IPS DF 4.7 (cell line): ENCODE results near the gene FBLIM1.
"Not testable (repeated sequence)": the region's sequence is repeated elsewhere in the genome, so short reads cannot be mapped to it uniquely, and the experiment has no call there.

Experiments
- DNase-seq: peaks from one replicate; pipeline ENCODE4 v3.0.0-alpha.2; 2013; ENCODE audit warnings: low spot score; ENCODE audit errors: extremely low read depth

Gene FBLIM1

DNA sequence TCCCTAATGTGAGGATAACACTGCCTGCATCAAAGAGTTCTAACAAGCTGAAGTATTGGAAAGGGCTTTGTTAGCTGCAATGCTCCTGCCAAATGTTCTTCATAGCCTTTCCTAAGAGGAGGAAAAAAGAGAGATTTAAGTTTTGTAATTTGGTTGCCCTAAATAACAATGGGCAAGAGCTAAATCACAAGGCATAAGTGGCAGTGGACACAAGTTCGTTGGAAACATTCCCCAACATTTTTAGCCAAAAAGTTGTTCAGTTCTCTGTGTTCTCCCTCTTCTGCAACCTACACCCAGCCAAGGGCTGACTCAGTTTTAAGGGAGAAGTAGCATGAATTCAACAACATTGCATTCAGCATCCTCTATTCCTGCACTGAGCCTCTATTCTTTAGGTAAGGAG is 51.5 kb downstream of the FBLIM1 start:
- DNase-seq: no peak

DNA sequence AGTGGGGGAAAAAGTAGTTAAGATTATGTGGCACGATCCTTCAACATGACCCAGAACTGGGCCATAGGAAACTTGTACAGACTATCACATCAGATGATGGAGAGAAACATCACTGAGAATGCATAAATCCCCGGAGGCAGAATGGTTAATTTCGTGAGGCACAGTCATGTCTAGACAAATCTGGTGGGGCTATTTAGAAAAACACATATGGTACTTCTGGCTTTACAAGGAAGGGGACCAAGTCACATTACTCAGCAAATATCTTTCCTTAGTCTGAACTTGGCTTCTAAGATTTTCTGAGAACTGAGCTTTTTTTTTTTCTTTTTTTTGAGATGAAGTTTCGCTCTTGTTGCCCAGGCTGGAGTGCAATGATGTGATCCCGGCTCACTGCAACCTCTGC is 58.1 kb downstream of the FBLIM1 start:
- no peak for DNase-seq

DNA sequence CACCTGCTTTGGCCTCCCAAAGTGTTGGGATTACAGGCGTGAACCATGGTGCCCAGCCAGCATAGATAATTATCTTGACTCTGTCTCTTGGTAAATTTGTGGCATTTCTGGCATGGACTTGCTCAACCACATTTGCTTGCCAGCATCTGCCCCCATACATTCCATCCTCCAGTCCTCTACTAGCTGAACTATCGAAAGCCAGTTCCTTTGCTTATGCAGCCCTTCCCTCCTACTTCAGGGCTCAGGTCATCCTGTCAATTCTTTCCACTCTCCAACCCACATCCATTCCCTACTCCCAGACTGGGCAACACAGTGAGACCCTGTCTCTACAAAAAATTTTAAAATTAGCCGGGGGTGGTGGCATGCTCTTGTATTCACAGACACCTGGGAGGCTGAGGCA is 61.9 kb downstream of the FBLIM1 start:
- DNase-seq: no peak

DNA sequence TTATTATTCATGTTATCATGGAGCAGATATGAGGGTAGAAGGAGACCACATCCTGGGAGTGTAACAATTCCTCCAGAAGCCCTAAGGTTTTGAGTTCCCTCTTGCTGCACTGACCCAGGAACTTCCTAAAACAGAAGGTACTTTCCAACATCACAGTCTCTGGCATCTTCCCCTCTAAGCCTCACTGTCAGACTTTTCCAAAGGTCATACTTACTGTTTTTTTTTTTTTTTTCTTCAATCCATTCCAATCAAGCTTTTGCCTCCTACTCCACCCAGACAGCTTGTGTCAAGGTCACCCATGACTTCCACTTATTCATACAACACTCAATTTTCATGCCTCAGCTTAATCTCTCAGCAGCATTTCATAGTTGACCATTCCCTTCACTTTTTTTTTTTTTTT is 67.2 kb downstream of the FBLIM1 start:
- no peak for DNase-seq

DNA sequence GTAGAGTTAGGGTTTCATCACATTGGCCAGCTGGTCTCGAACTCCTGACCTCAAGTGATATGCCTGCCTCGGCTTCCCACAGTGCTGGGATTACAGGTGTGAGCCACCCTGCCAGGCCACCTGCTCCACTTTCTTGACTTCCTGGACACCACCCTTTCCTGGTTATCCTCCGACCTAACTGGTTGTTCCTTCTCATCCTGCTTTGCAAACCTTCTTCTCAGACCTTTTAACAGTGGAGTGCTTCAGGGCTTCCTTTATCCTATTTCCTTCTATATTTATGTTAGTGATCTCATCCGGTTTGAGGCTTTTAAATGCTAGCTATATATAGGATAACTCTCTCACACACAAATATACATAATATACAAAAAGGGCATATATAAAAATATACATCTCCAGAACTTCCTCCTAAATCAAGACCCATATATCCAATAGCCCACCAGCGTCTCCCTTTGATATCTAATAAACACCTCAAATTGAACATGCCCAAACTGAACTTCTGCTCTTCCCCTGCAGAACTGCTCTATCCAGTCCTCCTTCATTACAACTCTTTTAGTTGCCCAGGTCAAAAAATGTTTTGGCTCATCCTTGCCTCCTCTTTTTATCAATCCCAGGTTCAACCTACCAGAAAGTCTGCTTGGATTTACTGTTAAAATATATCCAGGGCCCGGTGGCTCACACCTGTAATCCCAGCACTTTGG is 68.4 kb downstream of the FBLIM1 start:
- DNase-seq: no peak

DNA sequence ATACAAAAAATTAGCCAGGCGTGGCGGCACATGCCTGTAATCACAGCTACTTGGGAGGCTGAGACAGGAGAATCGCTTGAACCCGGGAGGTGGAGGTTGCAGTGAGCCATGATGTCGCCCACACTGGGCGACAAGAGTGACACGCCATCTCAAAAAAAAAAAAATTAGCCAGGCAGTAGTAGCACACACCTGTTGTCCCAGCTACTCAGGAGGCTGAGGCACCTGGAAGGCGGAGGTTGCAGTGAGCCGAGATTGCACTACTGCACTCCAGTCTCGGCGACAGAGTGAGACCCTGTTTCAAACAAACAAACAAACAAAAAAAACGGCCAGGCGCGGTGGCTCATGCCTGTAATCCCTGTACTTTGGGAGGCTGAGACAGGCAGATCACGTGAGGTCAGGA is 69.0 kb downstream of the FBLIM1 start:
- not testable (repeated sequence) for DNase-seq

DNA sequence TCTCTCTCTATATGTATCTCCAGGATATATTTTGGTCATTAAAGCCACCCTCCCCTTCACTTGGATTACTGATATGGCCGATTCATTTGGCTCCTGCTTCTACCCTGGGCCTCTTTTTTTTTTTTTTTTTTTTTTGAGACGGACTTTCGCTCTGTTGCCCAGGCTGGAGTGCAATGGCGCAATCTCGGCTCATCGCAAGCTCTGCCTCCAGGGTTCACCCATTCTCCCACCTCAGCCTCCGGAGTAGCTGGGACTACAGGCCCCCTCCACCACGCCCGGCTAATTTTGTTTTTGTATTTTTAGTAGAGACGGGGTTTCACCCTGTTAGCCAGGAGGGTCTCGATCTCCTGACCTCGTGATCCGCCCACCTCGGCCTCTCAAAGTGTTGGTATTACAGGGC is 70.3 kb downstream of the FBLIM1 start:
- not testable (repeated sequence) for DNase-seq

DNA sequence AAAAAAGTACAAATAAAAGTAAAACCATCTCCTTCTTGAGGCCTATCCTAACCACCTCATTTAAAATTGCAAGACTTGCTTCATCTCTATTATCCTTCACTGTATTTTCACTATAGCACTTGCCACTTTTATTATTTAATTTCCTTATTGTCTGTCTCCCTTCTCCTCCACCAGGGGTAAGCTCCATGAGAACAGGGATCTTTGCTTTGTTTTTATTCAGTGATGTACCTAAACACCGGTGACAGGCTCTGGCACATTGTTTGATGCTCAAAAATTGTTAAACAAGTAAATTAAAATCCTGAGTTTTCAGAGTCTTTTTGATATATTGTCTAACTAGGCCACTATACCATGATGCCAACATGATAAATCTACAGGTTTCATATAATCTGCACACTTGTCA is 71.7 kb downstream of the FBLIM1 start:
- no peak for DNase-seq

DNA sequence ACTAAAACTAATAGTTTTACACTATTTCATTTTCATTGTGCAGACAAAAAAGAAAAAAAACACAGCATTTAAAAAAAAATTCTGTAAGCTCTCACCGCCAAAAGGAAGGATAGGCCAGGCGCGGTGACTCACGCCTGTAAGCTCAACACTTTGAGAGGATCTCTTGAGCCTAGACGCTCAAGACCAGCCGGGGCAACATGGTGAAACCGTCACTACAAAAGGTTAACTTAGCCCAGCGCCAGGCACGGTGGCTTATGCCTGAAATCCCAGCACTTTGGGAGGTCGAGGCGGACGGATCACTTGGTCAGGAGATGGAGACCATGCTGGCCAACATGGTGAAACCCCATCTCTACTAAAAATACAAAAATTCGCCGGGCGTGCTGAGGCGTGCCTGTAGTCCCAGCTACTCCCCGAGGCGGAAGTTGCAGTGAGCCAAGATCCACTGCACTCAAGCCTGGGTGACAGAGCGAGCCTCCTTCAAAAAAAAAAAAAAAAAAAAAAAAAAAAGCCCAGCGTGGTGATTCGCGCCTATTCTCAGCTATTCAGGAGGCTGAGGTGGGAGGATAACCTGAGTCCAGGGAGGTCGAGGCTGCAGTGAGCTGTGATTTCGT is 74.6 kb downstream of the FBLIM1 start:
- no peak for DNase-seq

DNA sequence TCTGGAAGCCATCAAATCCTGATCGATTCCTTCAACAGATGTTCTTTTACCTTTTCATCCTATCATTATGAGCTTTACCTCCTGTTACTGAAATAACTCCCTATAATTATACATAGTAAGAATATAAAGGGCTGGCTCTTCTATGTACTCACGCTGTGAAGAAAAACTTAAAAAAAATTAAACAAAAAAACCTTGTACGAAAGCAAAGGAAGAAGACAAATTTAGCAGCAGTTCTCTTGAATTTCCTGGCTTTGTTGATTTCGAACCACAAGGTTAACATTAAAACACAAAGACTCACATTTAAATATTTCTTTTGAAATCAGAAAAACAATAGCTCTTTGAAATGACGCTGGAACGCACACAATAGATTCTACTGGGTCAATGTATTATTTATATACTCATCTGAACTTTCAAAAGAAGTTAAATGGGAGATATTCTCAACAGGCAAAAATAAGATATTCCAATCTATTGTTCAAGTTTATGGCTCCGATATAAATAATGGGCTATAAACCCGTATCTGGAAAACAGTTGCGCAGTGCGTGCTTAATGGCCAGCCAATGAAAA is 75.3 kb downstream of the FBLIM1 start:
- DNase-seq: no peak

DNA sequence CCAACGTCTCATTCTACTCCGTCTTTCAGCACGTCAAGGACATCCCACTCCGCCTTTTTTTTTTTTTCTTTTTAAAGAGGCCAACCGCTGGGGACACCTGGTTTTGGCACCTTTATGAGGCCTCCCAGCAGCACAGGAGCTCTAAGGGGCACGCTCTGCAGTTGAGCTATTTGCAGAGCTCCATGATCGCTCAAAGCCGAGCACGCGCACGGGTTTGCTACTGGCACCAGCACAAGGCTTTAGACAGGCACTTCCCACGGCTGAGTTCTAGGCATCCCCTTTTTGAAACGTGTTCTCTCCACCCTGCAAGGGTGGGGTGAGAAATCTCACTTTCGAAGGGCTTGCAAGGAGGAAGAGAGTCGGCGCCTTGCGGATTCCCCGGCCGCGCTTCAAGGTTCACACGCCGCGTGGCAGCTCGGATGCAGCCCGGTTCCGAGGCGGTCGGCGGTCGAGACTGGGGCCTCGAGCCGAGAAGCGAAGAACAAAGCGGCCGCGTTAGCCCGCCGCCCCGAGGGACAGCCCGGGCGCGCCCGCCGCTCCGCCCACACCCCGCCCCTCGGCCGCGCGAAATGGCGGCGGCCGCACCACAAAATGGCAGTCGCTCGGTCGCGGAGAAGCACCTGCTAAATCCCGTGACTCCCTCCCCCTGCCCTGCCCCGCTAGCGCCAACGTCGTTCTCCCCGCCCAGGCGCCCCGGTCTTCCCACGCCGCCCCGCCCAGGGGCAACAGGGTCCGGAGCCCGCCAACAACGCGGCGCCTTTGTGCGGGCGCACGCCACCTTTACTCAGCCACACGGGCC is 76.0 kb downstream of the FBLIM1 start:
- DNase-seq: no peak

DNA sequence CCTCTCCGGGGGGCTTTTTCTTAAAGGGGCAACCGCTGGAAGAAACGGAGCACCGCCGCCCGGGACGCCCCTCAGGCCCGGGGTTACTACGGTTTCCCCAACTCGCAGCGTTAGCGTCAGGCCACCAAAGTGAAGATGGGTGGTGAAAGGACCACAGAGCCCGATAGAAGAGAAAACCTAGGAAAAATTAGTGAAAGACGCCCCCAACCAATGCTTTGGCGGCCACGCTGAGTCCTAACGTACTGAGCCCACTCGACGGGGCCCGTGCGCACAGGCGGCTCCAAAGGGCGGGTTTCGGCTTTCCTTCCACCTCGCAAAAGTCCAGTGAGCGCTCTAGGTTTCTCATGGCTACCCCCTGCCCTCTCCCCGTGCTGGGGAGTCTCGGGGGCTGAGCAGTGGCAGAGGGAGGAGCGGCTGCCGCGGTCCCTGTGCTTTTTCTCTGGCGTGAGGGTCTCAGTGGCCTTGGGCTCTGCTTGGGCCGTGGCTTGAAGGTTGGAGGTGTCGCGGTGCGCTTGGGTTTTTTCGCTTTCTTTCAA is 76.7 kb downstream of the FBLIM1 start:
- DNase-seq: no peak

DNA sequence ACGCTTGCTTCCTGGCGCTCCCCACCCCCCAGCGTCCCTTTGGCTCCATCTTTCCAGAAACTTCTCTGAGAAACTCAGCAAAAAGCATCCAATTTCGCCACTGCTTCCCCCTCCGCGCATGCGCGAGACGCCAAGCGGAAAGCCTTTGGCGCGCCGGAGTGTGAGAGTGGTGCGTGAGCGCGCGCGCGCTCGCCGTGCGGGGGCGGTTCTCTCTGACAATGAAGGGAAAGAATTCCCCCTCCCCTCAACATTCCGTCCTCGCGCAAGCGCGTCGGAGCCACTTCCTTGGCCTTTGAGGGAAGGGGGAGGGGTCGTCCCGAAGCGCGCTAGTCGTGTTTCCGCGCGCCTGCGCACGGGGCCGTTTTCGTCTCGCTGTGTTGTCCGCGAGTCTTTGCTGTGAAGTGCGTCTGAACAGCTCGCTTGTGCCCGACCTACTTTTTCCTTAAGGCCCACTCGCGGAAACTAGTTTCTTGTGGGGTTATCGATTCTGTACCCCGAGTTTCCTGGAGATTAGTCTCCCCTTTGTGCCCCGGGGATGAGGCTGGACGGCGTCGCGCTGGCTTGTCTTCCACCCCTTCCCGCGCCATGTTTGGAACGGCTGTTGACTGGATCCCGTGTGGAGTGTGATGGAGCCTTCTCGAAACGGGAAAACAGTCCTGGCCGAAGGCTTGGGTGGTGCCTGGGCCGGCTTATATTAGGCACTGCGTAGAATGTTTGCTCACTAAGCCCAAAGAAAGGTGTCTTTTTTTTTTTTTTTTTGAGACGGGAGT is 77.3 kb downstream of the FBLIM1 start:
- DNase-seq: no peak
